ENCODE results near the gene BAD.
"Not testable (repeated sequence)": the region's sequence is repeated elsewhere in the genome, so short reads cannot be mapped to it uniquely, and the experiment has no call there.

Gene BAD

DNA sequence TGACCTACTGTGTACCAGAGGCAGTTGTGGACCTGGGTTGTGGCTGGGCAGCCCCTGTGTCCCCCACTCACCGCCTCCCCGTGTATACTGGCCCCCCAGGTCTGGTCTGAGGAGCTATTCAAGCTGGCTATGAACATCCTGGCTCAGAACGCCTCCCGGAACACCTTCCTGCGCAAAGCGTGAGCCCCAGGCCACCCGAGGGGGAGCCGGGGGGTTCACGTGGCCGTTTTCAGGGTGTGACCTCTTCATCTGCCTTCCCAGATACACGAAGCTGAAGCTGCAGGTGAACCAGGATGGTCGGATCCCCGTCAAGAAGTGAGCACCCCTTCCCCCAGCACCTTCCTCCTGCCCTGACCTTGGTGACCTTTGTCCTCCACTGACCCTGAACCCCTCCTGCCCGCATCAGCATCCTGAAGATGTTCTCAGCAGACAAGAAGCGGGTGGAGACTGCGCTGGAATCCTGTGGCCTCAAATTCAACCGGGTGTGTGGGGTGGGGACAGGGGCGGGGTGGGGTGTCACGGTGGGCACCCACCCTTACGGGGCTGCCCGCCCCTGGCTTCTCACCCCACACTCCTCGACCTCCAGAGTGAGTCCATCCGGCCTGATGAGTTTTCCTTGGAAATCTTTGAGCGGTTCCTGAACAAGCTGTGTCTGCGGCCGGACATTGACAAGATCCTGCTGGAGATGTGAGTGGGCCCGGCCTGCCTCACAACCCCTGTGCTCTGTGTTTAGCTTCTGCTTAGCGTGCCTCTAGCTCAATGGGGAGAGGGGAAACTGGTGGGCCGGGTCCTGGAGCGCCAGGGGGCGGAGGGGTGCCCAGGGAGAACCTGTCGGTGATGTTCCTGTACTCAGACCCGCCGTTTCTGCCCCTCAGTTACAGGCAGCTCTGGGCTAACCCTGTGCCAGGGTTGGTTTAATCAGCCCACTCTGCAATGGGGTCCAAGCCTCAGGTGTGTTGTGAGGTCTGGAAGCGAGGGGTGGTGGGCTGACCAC, 29.0 kb downstream of the BAD start:
- no peak for DNase-seq

DNA sequence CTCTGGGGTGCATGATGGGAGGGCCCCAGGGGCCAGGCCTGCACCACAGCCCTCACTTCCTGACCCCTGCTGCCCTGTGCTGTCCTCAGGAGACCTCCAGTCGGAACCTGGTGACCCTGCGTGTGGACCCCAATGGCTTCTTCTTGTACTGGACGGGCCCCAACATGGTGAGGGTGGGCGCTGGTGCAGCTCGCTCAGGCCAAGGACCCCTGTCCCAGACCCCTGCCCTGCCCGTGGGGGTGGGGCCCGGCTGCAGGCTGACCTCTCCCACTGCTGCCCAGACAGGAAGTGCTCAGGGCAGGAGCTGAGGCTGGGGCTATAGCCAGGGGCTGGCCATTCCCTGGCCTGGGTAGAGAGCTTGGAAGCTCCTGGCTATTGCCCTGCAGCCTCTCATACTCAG, 30.1 kb downstream of the BAD start:
- DNase-seq, result no peak

DNA sequence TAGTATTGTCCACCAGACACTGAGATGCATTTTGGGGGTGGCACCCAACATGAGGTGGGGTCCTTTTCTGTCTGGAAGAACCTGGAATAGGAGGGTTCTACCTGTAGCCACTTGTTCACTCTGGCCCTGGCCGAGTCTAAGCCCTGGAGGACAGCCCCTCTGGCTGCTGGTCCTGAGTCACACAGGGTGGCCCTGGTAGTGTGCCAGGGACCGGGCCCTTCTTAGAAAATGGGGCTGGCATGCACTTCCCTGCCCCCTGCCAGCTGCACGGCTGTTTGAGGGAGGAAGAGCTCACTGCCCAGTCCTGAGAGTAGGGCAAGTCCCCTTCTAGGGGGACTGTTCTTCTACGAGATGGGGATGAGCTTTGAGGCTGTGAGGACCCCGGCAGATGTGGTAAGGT, 31.0 kb downstream of the BAD start:
- DNase-seq, result no peak

DNA sequence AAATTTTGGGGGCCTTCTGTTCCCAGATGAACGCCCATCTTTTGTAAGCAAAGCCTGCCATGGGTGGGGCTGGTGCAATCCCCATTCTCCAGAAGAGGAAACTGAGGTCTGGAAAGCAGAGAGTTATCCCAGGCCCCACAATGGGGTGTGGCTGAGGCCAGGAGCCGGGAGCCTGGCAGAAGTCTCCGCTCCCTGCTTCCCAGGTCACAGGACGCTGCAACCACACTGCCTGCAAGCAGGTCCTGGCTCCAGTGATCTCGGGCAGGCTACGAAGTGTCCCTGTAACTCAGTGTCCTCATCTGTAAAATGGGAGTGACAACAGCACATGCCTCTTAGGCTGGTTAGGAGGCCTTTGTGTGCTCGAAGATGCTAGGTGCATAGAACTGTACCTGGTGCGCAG, 31.4 kb downstream of the BAD start:
- no peak for DNase-seq

- peak in 2 of 3 experiments; percentile 31 to 47 for DNase-seq
Measured at GRCh38 chr11:64252003-64252872, 32.2 kb downstream of the BAD start.

GRCh38 chr11:64251753-64252002, 32.8 kb downstream of the BAD start:
- DNase-seq, result no peak

DNA sequence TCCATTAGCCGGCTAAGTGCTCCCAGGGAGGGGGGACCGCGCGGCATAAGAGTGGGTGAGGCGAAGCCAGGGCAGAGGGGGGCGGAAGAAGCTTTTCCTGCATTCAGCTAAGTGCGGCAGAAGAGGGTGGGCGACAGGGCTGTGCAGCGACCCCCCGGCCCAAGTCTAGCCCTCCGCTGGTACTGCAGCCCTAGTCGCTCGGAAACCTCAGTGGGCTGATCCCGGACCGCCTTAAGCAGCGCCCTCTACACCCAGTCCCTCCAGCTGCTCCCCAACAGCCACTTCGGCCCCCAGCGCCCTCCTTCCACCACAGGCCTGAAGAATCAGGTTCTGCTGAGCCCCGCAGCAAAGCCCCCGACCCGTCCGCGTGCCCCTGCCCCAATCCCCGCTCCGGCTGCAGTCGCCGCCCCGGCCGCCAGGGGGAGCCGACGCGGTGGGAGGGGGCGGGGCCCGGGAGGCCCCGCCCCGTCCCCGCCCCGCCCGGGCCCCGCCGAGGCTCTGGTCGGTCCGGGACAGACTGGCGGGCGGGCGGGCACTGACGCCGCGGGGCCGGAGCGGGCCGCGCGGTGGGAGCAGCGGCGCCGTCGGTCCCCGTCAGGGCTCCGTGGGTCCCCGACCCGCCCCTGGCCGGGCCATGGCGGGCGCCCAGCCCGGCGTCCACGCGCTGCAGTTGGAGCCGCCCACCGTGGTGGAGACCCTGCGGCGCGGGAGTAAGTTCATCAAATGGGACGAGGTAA, 33.3 kb downstream of the BAD start, which contains the start of gene PLCB3:
TSS of gene PLCB3 (plus strand) at position 515 of the 737 bp plus-strand sequence. CDS start at position 635, 120 bp downstream.
- peak; percentile 48 to 71 (median 65) for DNase-seq

DNA sequence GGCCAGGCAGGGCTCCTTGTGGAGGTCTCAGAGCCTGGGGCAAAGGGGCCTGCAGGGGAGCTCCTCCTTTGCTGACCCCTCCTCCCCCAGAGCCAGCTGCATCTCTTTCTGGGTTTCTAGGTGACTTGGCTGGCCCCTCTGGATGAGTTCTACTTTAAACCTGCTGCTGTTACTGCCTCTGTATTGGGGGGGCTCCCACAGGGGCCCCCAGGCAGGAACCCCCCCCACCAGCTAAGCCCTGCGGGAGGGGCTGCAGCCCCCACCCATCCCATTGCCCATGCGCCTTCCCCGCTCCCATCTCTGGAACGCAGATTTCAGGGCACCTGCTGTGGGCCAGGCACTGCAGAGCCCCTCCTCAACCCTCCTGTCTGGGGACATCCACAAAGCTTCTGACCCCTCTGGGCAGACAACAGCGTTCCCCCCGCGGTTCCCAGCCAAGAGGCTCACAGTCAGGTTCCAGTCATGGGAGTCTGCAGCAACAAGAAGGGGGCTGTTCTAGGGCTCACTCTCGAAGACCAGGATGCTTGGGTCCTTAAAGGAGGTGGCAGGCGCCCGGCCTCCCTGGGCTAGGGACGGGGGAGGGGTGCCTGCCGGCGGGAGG, 34.0 kb downstream of the BAD start:
- peak; percentile 30 to 79 (median 72) for DNase-seq

GRCh38 chr11:64249563-64250414, 34.7 kb downstream of the BAD start:
- DNase-seq, result peak in 1 of 3 experiments; percentile 42

GRCh38 chr11:64249038-64249437, 35.4 kb downstream of the BAD start:
- no peak for DNase-seq

- DNase-seq, result no peak
Measured at GRCh38 chr11:64248578-64248977, 35.9 kb downstream of the BAD start.

GRCh38 chr11:64247729-64248531, 36.5 kb downstream of the BAD start:
- no peak for DNase-seq

GRCh38 chr11:64246871-64247728, 37.4 kb downstream of the BAD start, which contains the start of gene PPP1R14B:
Gene PPP1R14B (minus strand): TSS chr11:64246943. CDS start chr11:64246673, 270 bp downstream.
- DNase-seq, result peak; percentile 82 to 89 (median 87)

GRCh38 chr11:64246621-64246870, 37.9 kb downstream of the BAD start:
- DNase-seq, result not testable (repeated sequence)

DNA sequence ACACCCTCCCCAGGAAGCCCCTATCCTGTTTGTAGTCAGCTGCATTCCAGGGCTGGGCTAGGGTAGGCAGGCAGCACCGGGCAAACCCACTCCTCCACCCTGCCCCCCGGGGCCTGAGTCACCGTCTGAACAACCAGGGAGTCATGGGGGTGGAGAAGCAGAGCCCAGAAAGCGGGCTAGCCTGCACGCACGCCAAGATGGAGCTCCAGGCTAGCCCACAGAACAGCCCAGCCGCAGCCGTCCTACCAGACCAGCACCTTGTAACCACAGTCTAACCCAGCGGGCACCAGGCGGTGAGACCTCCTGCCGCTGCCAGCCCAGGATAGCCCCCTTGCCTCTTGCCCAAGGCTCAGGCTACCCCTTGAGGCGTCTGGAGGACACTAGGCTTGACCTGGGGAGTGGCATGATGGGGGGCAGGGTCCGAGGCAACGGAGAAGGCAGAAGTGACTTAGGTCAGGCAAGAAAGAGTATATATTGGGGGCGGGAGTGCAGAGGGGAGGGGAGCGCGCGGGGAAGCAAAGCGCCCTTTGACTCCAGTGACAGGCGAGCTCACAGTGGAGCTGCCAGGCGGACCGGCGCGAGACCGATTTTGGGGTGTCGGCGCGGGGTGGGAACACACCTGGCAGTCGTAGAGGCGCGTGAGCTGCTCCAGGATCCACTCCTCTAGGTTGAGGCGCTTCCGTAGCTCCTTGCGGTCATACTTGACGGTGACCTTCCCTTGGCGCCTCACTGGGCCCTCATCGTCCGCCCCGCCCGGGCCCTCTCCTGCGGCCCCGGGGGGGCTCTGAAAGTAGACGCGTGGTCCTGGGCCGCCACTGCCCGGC, 38.5 kb downstream of the BAD start:
- peak in 2 of 3 experiments; percentile 61 to 67 for DNase-seq

DNA sequence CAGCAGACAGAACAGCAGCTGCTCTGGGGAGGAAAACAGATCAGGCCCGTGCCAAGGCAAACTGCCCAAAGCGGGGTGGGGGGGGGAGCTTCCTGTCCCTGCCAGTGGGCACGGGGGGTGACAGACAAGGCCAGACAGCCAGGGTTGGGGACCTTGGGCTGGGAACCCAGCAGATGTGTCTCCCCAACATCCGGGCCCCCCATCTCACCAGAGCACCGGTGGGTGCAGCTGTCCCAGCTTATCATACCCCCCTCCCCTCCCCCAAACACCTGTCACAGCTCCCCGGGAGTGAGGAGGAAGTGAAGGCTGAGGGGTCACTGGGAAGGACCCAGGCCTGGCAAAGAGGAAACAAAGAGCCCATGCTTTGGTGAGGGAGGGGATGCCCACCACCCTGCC, 39.1 kb downstream of the BAD start:
- peak in 1 of 3 experiments; percentile 54 for DNase-seq

DNA sequence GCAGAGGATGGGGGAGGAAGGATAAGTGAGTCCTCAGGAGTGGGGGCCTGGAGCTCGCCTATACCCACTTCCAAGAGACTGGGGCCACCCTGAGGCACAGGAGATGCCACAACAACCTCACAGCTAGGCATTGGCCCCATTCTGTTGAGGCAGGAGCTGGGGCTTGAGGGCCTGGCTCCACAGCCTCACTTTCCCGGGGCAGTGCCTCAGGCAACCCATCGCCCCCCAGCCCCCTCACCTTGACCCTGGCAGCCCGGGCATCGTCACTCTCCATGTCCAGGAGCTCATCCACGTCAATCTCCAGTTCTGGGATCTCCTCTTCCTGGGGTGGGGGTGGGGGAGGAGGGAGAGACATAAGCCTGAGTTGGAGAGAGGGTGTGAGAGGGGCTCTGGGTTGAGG, 39.5 kb downstream of the BAD start:
- DNase-seq, result no peak

DNA sequence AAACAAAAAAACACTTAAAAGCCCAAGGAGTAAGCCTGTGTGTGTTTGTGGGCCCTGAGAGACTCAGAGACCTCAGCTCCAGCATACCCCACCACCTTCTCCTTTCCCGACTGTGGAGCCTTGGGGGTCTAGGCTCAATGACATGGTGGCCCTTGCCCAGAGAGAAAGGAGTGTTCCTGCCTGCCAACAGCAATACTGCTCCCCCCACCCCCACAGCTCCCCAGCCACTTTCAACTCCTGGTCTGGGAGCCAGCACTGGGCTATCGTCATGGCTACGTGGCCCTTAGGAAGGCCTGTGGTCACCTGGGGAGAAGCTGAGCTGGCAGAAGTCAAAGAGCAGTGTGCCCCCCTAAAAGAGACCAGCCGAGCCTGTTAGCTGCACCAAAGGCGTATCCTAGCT, 40.4 kb downstream of the BAD start:
- DNase-seq, result no peak

Data from NCI-H1417 (cell line).